ENCODE measurements around the gene SLC22A6.

Gene SLC22A6, protein sequence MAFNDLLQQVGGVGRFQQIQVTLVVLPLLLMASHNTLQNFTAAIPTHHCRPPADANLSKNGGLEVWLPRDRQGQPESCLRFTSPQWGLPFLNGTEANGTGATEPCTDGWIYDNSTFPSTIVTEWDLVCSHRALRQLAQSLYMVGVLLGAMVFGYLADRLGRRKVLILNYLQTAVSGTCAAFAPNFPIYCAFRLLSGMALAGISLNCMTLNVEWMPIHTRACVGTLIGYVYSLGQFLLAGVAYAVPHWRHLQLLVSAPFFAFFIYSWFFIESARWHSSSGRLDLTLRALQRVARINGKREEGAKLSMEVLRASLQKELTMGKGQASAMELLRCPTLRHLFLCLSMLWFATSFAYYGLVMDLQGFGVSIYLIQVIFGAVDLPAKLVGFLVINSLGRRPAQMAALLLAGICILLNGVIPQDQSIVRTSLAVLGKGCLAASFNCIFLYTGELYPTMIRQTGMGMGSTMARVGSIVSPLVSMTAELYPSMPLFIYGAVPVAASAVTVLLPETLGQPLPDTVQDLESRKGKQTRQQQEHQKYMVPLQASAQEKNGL

DNA sequence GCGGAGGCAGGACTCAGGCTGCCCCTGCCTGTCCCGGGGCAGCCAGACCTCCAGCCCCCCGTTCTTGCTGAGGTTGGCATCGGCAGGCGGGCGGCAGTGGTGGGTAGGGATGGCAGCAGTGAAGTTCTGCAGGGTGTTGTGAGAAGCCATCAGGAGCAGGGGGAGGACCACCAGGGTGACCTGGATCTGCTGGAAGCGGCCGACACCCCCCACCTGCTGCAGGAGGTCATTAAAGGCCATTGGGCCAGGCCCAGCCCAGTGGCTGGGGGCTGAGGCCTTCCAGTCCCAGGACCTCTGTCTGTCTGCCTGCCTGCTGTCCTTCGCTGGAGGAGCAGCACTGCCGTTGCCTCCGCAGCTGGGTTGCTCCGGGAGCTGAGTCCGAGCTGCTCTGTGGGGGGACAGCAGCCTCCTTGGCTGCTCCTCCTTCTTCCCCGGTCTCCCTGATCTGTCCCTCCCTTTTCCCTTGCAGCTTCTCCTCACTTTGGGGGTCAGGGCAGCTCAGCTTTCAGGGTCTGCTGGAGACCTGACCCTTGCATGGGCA lies at the start of gene SLC22A6:
SLC22A6 (minus strand) TSS at position 517 of the 541 bp plus-strand sequence; CDS start at position 240, 277 bp downstream.
- DNase-seq: no peak

DNA sequence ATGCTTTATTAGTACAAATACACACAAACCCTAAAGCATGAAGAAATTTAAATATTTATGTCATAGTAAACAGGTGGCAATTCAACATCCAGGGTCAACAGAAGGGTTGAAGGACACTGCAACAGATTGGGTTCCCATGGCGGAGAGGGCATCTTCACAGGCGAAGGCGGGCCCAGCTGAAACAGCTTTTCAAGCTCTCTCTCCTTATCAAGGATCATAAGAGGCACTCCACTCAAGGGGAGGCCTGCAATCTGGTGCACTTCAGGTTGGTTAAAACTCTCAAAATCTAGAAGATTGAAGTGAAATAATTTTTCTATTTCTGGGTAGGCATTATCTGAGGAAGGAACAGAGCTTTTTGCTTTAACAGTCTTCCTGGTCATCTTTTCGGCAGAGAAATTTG lies 47.7 kb upstream of the SLC22A6 start:
- DNase-seq: no peak

DNA sequence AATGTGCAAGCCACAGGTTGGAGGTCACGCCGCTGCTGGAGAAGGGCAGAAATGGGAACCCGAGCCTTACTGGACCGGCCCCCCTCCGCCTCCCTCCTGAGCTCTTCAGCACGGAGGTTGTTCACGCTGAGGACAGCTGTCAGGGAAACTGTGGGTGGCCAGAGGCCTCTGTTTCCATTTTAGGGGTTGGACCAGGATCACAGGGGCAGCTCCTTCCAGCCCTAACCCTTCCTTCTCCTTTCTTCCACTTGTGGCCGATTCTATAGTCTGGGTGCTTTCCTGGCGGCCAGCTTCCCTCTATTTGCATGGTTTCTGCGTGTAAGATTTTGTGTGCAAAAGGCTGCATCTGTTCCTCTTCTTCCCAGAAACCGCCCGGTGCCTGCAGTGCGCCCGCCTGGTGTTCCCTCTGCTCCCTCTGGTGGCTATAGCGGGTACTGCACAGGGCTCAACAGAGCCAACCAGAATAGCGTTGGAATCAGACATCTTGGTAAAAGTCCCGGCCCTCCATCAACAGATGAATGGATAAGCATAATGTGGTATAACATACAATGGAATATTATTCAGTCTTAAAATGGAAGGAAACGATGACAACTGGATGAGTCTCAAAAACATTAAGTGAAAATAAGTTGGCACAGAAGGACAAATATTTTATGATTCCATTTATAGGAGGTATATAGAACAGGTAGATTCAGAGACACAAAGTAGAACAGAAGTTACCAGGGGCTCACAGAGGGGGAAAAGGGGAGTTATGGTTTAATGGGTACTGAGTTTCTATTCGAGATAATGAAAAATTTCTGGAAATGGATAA lies 39.3 kb upstream of the SLC22A6 start:
- peak; percentile 72 for DNase-seq

GRCh38 chr11:63023222-63023814 lies 38.6 kb upstream of the SLC22A6 start:
- DNase-seq: no peak

- no peak for DNase-seq
These were observed 37.7 kb upstream of the SLC22A6 start for GRCh38 chr11:63022441-63022840.

- DNase-seq: no peak
These were observed 36.0 kb upstream of the SLC22A6 start for GRCh38 chr11:63020671-63021291.

DNA sequence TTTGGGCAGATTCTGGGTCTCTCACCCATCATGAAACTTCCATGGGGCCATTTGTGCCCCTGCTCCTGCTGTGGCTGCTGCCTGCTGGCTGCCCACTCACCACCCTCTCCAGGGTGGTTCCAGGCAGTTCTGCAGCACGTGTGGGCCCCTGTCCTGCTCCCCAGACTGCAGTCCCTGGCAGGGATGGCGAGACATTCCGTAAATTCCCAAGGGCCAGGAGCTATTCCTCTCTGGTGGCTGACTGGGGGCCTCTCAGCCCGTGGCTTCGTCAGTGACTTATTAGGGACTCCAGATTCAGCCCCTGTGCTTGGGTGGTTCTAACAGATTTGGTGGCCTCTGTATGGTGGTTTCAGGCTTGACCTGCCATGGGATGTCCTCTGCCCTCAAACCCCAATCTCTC lies 34.7 kb upstream of the SLC22A6 start:
- DNase-seq: no peak

DNA sequence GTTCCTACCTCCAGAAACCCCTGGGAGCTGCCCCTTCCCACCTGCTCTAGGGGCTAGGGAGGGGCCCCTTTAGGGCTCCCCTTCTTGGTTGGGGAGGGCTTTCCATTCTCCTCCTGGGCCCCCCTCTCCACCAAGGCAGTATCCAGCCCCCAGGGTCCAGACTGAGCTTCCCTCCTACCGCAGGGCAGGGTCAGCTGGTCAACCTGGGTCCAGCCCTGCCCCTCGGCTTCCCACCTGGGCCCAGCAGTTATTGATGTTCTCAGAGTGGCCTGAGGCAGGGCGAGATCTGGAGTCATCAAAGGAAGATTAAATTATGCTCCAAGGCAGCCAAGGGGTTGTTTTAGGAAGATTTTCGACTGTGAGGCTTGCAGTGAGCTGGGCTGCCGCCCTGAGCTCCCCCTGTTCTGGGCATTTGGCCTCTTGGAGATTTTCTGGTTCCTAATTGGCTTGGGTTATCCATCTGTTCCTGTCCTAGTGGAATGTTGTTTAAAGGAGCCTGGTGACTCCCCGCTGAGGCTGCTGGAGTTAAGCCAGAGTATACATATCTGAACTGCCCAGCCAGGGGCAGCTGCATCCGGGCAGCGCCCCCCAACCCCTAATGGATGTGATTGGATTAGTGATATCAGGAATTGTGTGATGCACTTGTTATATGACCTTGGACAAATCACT lies 32.7 kb upstream of the SLC22A6 start:
- DNase-seq: peak; percentile 1

GRCh38 chr11:63015521-63016215 lies 30.9 kb upstream of the SLC22A6 start, which contains the start of gene SLC22A8:
Gene SLC22A8, minus strand, starts transcription at chr11:63015841. Its CDS starts 883 bp downstream, at chr11:63014958.
- DNase-seq: no peak

DNA sequence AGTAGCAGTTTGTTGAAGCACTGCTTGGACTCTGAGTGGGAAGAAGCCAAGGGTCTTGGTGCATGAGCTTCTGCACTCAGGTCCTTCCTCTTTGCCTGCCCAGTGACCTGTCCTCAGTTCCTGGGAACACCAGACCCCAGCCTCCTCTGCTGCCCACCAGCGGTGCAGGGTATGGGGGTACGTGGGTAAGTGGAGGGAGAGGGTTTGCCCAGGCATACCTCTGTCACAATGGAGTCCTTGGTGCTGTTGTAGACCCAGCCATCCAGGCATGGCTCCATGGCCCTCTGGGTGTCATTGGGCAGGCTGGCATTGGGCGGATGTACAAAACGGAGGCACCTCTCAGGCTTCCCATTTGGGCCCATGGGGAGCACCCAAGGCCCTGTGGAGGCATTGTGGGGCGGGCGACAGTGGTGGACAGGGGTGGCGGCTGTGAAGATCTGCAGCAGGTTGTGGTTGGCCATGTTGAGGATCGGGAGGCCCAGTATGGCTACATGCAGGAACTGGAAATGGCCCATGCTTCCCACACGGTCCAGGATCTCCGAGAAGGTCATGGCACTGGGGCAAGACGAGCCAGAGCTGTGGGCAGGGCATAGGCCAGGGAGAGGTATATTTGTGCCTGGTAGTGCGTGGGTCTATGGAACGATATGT lies 29.8 kb upstream of the SLC22A6 start:
- DNase-seq: no peak

GRCh38 chr11:63012839-63013238 lies 28.1 kb upstream of the SLC22A6 start:
- no peak for DNase-seq

- DNase-seq: no peak
These were observed 27.7 kb upstream of the SLC22A6 start for GRCh38 chr11:63012430-63012829.

- no peak for DNase-seq
These were observed 26.2 kb upstream of the SLC22A6 start for GRCh38 chr11:63010934-63011439.

- no peak for DNase-seq
These were observed 23.2 kb upstream of the SLC22A6 start for GRCh38 chr11:63007920-63008319.

DNA sequence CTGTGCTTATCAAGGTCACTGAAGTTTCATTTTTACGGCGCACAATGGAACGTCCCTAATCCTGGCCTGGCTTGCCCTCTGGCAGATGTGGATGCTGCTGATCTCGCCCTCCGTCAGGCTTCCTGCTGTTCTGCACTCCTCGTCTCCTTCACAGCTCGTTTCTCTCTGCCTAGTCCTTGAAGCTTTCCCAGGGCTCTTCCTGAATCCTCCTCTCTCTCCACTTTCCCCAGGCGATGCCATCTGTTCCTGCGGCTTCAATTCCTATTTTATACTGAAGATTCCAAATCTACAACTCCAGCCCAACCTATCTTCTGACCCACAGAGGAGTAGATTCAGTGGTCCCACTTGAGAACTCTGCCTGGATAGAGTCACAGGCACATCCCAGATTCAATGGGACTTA lies 16.7 kb upstream of the SLC22A6 start:
- no peak for DNase-seq

DNA sequence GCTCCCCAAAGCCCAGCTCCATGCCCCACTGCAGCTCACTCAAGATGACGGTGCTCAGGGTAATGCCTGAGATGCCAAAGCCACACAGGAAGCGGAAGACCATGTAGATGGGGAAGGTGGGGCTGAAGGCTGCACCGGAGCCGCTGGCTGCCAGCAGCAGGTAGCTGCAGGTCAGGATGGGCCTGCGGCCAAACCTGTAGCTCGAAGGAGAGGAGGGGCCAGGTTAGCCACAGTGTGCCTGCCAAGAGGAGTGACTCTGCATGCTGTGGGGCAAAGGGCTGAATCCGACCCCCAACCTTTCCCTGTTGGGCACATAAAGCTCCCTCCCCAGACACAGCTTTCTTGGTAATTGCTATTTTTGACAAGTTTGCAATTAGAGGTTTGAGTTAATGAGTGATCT lies 14.9 kb upstream of the SLC22A6 start:
- no peak for DNase-seq

GRCh38 chr11:62999156-62999555 lies 14.4 kb upstream of the SLC22A6 start:
- DNase-seq: no peak

- no peak for DNase-seq
These were observed 11.5 kb upstream of the SLC22A6 start for GRCh38 chr11:62996271-62996670.

DNA sequence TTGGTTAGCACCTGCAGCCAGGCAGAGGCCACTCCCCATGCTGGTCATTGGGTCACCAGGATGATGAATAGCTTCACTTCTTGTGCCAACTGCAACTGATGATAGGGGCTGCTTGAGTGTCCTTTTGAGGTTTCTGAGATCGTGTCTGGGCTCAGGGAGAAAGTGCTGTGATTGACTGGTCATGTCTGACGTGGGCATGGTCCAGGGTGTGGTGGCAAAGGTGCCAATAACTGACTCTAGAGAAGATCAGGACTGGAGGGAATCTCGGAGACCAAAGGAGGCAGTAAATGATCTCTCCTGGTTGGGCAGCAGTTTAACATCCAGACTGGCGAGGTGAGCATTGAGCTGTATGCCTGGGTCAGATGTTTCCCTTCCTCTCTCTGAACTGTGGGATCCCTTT lies 10.0 kb upstream of the SLC22A6 start:
- DNase-seq: no peak

DNA sequence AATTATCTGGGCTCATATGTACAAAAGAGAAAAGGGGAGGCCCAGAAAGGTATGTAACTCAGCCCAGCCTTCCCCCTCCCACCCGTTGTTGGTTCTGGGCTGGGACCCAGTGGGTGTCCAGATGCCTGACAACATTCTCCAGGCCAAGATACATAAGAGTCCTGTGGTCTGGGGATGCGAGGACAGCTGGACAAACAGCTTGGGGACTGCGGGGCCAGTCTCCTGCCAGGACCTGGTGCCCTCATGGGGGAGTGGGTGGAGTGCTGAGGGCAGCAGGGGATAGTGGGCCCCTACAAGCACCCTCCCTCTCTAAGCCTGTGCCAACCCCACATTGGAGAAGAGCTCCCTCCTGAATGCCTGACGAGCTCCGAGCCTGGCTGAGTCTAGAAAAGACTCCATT lies 3.5 kb upstream of the SLC22A6 start:
- no peak for DNase-seq
